Transverse colon (tissue), 4 donors: ENCODE results near the gene MACC1. TPM values are rescaled to one million over a fixed set of nuclear protein-coding genes. Genes with fewer than 3 reads are reported as not detected.
A peak's percentile ranks its signal among the peaks of the same experiment; 100 is the strongest.
"Not testable (repeated sequence)": the region's sequence is repeated elsewhere in the genome, so short reads cannot be mapped to it uniquely, and the experiment has no call there.

Source experiments
- DNase-seq: peaks from one replicate; pipeline ENCODE4 v3.0.0-alpha.2; 2019
- H3K27ac ChIP-seq, 4 donors: fragments of 200-600 bp; sonication (generic); 2 replicates each; pipeline ENCODE4 v1.5.1; 2016 to 2018; ENCODE audit warnings: inconsistent platforms in 4 of 4
- H3K27me3 ChIP-seq: fragments of 200-600 bp; sonication (generic); 2 replicates; pipeline ENCODE4 v1.5.1; 2017; ENCODE audit warnings: inconsistent platforms
- H3K36me3 ChIP-seq, 4 donors: fragments of 200-600 bp; sonication (generic); 2 replicates each; pipeline ENCODE4 v1.5.1; 2017 to 2019; ENCODE audit warnings: inconsistent platforms in 4 of 4
- H3K4me1 ChIP-seq, 4 donors: fragments of 200-600 bp; sonication (generic); 2 replicates each; pipeline ENCODE4 v1.5.1; 2017 to 2020; ENCODE audit warnings: inconsistent platforms in 4 of 4
- H3K4me3 ChIP-seq, 4 donors: fragments of 200-600 bp; sonication (generic); 1 replicate in 1 of 4; 2 replicates in 3 of 4; pipeline versions ENCODE4 v1.5.1 to v1.6.1; 2017 to 2019; ENCODE audit warnings: inconsistent platforms in 4 of 4
- H3K9me3 ChIP-seq, 2 donors: fragments of 200-600 bp; sonication (generic); 2 replicates each; pipeline ENCODE4 v1.5.1; 2017 to 2019; ENCODE audit warnings: inconsistent platforms in 2 of 2
- EP300 ChIP-seq: sonication (generic); formaldehyde crosslinking; IDR thresholded peaks from one replicate; pipeline ENCODE4 v1.6.1; 2017; ENCODE audit warnings: antibody characterized with exemption, low read depth
- POLR2A ChIP-seq: fragments of 450-650 bp; IDR thresholded peaks from one replicate; pipeline ENCODE4 v1.6.1; 2016; ENCODE audit warnings: antibody characterized with exemption, mild to moderate bottlenecking, moderate library complexity
- POLR2AphosphoS5 ChIP-seq, 3 donors: sonication (generic); formaldehyde crosslinking; IDR thresholded peaks; one replicate each; pipeline ENCODE4 v1.6.1; 2016; ENCODE audit warnings: antibody characterized with exemption in 3 of 3
- WGBS, 2 donors: methylation state at CpG; one replicate each; pipeline ENCODE4 v1.1.5; 2018; ENCODE audit warnings: low coverage in 1 of 2; 5-methylcytosine and 5-hydroxymethylcytosine counted together
- in situ Hi-C, 4 donors: fragments of 200-750 bp; cut with MboI; loops; one replicate each; pipeline versions ENCODE4 v1.15.0 to v1.15.1; 2017; ENCODE audit warnings: low sequenced_read_pairs in 3 of 4, low pct_ligation_motif_present in 1 of 4, low pct_unique_long_range_greater_than_20kb in 1 of 4
- intact Hi-C: fragments of 100-400 bp; cut with DNase I; formaldehyde crosslinking; loops from one replicate; pipeline ENCODE4 v1.15.1; 2023; ENCODE audit warnings: low total_unique reads
- total RNA-seq, 4 donors: library from RNA; depleted of rRNA; stranded (reverse); fragments of >200 nt; gene quantifications; one replicate each; pipeline ENCODE4 v1.1.0, GENCODE V29; 2016
- TF ChIP-seq, protein P1 (sequence below), 5 experiments: fragments of 200-600 bp in 3 of 5; fragments of 450-650 bp in 2 of 5; sonication (generic) in 3 of 5; IDR thresholded peaks; 1 replicate in 2 of 5; 2 replicates in 3 of 5; pipeline ENCODE4 v1.5.1; 2016 to 2017; ENCODE audit warnings: antibody characterized with exemption in 5 of 5, inconsistent platforms in 3 of 5, mild to moderate bottlenecking in 2 of 5, moderate library complexity in 1 of 5

The MACC1 gene
- total RNA-seq, 4 donors from 2014 or later, result 5.2 to 9.8 (median 7.2) TPM

DNA sequence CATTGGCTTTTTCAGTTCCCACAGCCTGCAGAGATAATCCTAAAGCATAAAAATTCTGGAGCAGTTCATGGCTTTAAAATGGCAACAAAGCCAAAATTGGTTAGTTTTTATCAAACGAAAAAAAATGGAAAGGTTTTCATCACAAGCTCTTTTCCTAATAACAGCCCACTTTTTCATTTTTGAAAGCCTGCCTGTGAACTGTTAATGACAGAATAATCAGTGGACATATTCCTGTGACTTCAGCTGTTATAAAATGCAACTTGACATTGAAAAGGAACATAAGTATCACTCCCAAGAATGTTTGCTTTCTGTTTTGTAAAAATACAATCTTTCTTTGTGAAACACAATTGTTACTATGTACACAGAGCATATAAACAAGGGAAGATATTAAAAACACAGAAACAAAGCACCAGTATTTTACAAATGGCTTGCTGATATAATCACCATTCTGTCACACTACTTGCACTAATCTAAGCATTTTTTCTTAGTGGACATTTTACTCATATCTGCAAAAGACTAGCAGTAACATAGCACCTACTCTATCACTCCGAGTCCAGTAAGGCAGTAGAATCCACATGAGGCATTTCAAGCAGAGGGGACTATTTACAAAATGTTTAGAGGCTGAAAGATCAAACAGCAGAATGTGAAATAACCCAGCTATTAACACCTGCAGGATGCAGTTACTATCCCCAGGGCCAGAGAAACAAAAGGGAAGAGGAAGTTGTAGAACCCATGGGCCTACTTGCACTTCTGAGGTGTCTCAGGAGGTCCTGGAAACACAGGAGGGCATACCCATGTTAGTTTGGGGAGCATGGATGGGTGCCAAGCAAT lies 26.4 kb downstream of the MACC1 start:
- intact Hi-C loops (no loop called here), in situ Hi-C loops (no loop called here)
- Histone ChIP-seq H3K4me1 (no peaks in the 10 kb centered on the region), H3K36me3 (no peaks in the 10 kb centered on the region), H3K27me3 (no peaks in the 10 kb centered on the region), H3K4me3 (no peak overlapping the region), H3K27ac (no peak overlapping the region), H3K9me3 (no peaks in the 10 kb centered on the region)
- TF ChIP-seq POLR2A, result no peak
- no peak for TF ChIP-seq EP300
- no peak for TF ChIP-seq POLR2AphosphoS5 (IDR thresholded peaks at IDR 0.05)
- TF ChIP-seq, protein P1, sequence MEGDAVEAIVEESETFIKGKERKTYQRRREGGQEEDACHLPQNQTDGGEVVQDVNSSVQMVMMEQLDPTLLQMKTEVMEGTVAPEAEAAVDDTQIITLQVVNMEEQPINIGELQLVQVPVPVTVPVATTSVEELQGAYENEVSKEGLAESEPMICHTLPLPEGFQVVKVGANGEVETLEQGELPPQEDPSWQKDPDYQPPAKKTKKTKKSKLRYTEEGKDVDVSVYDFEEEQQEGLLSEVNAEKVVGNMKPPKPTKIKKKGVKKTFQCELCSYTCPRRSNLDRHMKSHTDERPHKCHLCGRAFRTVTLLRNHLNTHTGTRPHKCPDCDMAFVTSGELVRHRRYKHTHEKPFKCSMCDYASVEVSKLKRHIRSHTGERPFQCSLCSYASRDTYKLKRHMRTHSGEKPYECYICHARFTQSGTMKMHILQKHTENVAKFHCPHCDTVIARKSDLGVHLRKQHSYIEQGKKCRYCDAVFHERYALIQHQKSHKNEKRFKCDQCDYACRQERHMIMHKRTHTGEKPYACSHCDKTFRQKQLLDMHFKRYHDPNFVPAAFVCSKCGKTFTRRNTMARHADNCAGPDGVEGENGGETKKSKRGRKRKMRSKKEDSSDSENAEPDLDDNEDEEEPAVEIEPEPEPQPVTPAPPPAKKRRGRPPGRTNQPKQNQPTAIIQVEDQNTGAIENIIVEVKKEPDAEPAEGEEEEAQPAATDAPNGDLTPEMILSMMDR (IDR thresholded peaks at IDR 0.05), result no peak
- 45 to 59% methylated on average over 2 of the region's 2 CpGs for WGBS, 2 donors
- DNase-seq, result no peak

- no peak overlapping the region for H3K27ac ChIP-seq
- no peaks in the 10 kb centered on the region for H3K36me3 ChIP-seq
- H3K4me1 ChIP-seq, result no peaks in the 10 kb centered on the region
- H3K4me3 ChIP-seq, result no peak overlapping the region
- in situ Hi-C loops (no loop called here), intact Hi-C loops (no loop called here)
- no peak for DNase-seq
- H3K9me3 ChIP-seq, result no peaks in the 10 kb centered on the region
- H3K27me3 ChIP-seq, result no peaks in the 10 kb centered on the region
- TF ChIP-seq POLR2AphosphoS5 (IDR thresholded peaks at IDR 0.05), result no peak
- TF ChIP-seq POLR2A, result no peak
- TF ChIP-seq, protein P1 (IDR thresholded peaks at IDR 0.05), result no peak
- TF ChIP-seq EP300, result no peak
Measured at GRCh38 chr7:20189852-20190251, 27.3 kb downstream of the MACC1 start.

- H3K27me3 ChIP-seq, result no peaks in the 10 kb centered on the region
- H3K4me1 ChIP-seq, result no peaks in the 10 kb centered on the region
- 82 to 94% methylated on average over 1 of the region's 1 CpG for WGBS, 2 donors
- in situ Hi-C loops, result no loop called here
- intact Hi-C loops, result no loop called here
- H3K4me3 ChIP-seq, result no peak overlapping the region
- no peaks in the 10 kb centered on the region for H3K9me3 ChIP-seq
- DNase-seq, result no peak
- TF ChIP-seq POLR2AphosphoS5 (IDR thresholded peaks at IDR 0.05), result no peak
- no peak for TF ChIP-seq POLR2A
- TF ChIP-seq, protein P1 (IDR thresholded peaks at IDR 0.05), result no peak
- TF ChIP-seq EP300, result no peak
- H3K27ac ChIP-seq, result no peak overlapping the region
- no peaks in the 10 kb centered on the region for H3K36me3 ChIP-seq
Measured at GRCh38 chr7:20188567-20188966, 28.6 kb downstream of the MACC1 start.

- H3K4me1 ChIP-seq, H3K4me3 ChIP-seq, H3K9me3 ChIP-seq, H3K27ac ChIP-seq, in situ Hi-C loops, DNase-seq, intact Hi-C loops, H3K36me3 ChIP-seq, H3K27me3 ChIP-seq: not testable (repeated sequence)
- 60 to 71% methylated on average over 3 to 4 of the region's 4 CpGs for WGBS, 2 donors
Measured at GRCh38 chr7:20187850-20188249, 29.3 kb downstream of the MACC1 start.

- Histone ChIP-seq H3K27me3 (no peaks in the 10 kb centered on the region), H3K4me3 (no peak overlapping the region), H3K36me3 (no peaks in the 10 kb centered on the region), H3K27ac (peak overlapping the region in 1 of 4 donors; percentile 3), H3K9me3 (no peaks in the 10 kb centered on the region), H3K4me1 (no peaks in the 10 kb centered on the region)
- TF ChIP-seq POLR2A, result no peak
- 80 to 84% methylated on average over 3 to 5 of the region's 5 CpGs for WGBS, 2 donors
- DNase-seq, result no peak
- intact Hi-C loops, result no loop called here
- in situ Hi-C loops, result no loop called here
Measured at GRCh38 chr7:20185988-20186387, 31.2 kb downstream of the MACC1 start.
